Duodenal mucosa (tissue), 2 donors: ENCODE results near the gene MSMO1.

Source experiments
- H3K27ac ChIP-seq: one replicate; pipeline ENCODE4 v1.7.0; 2013; ENCODE audit warnings: low read depth, low read length
- H3K27me3 ChIP-seq, 2 donors: one replicate each; pipeline ENCODE4 v1.7.0; 2013; ENCODE audit warnings: low read length in 2 of 2, control low read depth in 1 of 2; ENCODE audit not compliant: insufficient read depth in 2 of 2, control insufficient read depth in 1 of 2
- H3K36me3 ChIP-seq, 2 donors: one replicate each; pipeline ENCODE4 v1.7.0; 2013; ENCODE audit warnings: low read length in 2 of 2, control low read depth in 1 of 2; ENCODE audit not compliant: insufficient read depth in 2 of 2, control insufficient read depth in 1 of 2
- H3K4me1 ChIP-seq, 2 donors: one replicate each; pipeline ENCODE4 v1.7.0; 2013; ENCODE audit warnings: low read length in 2 of 2, control low read depth in 1 of 2; ENCODE audit not compliant: insufficient read depth in 2 of 2, control insufficient read depth in 1 of 2
- H3K4me3 ChIP-seq, 2 donors: one replicate each; pipeline ENCODE4 v1.7.0; 2013; ENCODE audit warnings: low read length in 2 of 2, low read depth in 1 of 2
- H3K9ac ChIP-seq, 2 donors: one replicate each; pipeline ENCODE4 v1.7.0; 2013; ENCODE audit warnings: low read length in 2 of 2, low read depth in 1 of 2
- H3K9me3 ChIP-seq, 2 donors: one replicate each; pipeline ENCODE4 v1.7.0; 2013; ENCODE audit warnings: low read length in 2 of 2, control low read depth in 1 of 2; ENCODE audit not compliant: control insufficient read depth in 1 of 2

Gene MSMO1

DNA sequence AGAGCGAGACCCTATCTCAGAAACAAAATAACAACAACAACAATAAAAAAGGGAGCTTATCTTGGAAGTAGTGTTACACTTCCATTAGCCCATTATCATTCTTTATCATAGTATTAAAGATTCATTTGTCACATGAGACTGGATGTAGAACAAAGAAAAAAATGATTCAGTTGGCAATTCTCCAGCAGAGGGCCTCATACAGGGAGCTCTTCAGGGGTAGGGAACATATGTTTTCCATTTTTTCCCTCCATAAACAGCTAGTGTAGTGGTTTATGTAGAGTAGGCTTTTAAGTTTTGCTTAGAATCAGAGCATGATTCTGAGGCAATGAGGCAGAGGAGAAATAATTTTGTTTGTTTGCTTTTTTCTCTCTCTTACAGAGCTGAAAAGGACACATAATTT is 57.1 kb downstream of the MSMO1 start:
- no peaks in the 10 kb centered on the region for H3K9me3 ChIP-seq
- H3K36me3 ChIP-seq, result no peaks in the 10 kb centered on the region
- no peak overlapping the region for H3K9ac ChIP-seq
- H3K27ac ChIP-seq, result no peak overlapping the region
- no peaks in the 10 kb centered on the region for H3K4me1 ChIP-seq
- H3K4me3 ChIP-seq, result no peak overlapping the region
- H3K27me3 ChIP-seq, result peaks cover 0 to 2% of the 10 kb centered on the region in 2 donors

DNA sequence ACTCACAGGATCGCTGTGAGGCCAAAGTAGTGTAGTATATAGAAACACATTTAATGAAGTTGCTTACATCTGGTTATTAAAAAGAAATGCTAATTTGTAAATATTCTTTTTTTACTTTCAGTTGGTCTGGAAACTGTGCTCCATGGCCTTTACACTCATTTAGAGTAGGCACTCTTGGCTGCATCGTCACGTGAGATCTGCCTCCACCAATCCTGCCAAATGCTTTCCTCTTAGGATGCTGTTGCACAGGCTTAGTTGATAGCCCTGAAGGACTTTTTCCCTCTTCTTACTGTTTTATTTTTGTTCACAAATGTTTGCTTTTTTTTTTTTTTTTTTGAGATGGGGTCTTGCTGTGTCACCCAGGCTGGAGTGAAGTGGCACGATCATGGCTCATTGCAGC is 57.7 kb downstream of the MSMO1 start:
- H3K27ac ChIP-seq, result no peak overlapping the region
- no peak overlapping the region for H3K9ac ChIP-seq

GRCh38 chr4:165386328-165386727 is 58.9 kb downstream of the MSMO1 start:
- H3K27ac ChIP-seq, result no peak overlapping the region
- H3K9me3 ChIP-seq, result no peaks in the 10 kb centered on the region
- H3K27me3 ChIP-seq, result no peaks in the 10 kb centered on the region
- no peak overlapping the region for H3K4me3 ChIP-seq
- H3K36me3 ChIP-seq, result no peaks in the 10 kb centered on the region
- H3K9ac ChIP-seq, result no peak overlapping the region
- no peaks in the 10 kb centered on the region for H3K4me1 ChIP-seq

More for the DNA sequence above, 57.7 kb downstream of the MSMO1 start:
- Histone ChIP-seq H3K27me3 (no peaks in the 10 kb centered on the region), H3K9me3 (no peaks in the 10 kb centered on the region), H3K4me1 (no peaks in the 10 kb centered on the region), H3K36me3 (no peaks in the 10 kb centered on the region), H3K4me3 (no peak overlapping the region)

DNA sequence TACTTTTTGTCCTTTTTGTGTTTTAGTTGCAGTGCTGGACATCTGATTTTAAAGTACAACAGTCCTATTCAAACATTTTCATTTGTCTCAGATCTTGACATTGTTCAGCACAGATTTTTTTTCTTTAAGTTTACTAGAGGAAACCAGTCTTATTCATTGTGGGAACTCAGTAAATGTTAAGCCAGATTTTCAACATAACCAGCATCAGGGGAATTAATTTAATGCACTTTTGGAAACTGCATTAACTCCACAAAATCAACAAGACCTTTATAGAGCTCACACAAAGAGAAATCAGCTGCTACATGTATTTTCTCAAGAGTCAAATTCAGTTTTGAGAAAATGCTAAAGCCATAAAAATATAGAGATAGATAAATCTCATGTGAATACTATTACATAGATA is 61.3 kb downstream of the MSMO1 start:
- Histone ChIP-seq H3K9me3 (no peaks in the 10 kb centered on the region), H3K4me3 (no peak overlapping the region), H3K9ac (no peak overlapping the region), H3K4me1 (no peaks in the 10 kb centered on the region), H3K27ac (no peak overlapping the region), H3K36me3 (no peaks in the 10 kb centered on the region), H3K27me3 (no peaks in the 10 kb centered on the region)
